ENCODE measurements around the gene KDF1. TPM values are rescaled to one million over a fixed set of nuclear protein-coding genes. Genes with fewer than 3 reads are reported as not detected.

Gene KDF1
- total and polyA plus RNA-seq, 2 of the 13 experiments (the other 11 are each of a cell fraction or from before 2014, with no cell fraction given) = 1.9 to 4.9 TPM

GRCh38 chr1:26910343-26911160 lies 49.7 kb downstream of the KDF1 start (continued):
- no peak for TF ChIP-seq AKNA (CRISPR knock-in tag; IDR thresholded peaks at IDR 0.05; ENCODE audit: borderline replicate concordance)
- no peak for TF ChIP-seq NR3C1 (CRISPR knock-in tag; IDR thresholded peaks at IDR 0.05)
- peak; percentile 73 for TF ChIP-seq NR2C2 (CRISPR knock-in tag; IDR thresholded peaks at IDR 0.05; ENCODE audit: borderline replicate concordance)
- 0 out of 2 replicates have a peak, but pooled peaks have one; percentile 33 for TF ChIP-seq ZNF589 (CRISPR knock-in tag; conservative IDR thresholded peaks at IDR 0.05)
- TF ChIP-seq RFX3 (CRISPR knock-in tag; IDR thresholded peaks at IDR 0.05) = peak; percentile 71
- no peak for TF ChIP-seq NFIB (CRISPR knock-in tag; IDR thresholded peaks at IDR 0.05; ENCODE audit: borderline replicate concordance)
- TF ChIP-seq, protein P1, sequence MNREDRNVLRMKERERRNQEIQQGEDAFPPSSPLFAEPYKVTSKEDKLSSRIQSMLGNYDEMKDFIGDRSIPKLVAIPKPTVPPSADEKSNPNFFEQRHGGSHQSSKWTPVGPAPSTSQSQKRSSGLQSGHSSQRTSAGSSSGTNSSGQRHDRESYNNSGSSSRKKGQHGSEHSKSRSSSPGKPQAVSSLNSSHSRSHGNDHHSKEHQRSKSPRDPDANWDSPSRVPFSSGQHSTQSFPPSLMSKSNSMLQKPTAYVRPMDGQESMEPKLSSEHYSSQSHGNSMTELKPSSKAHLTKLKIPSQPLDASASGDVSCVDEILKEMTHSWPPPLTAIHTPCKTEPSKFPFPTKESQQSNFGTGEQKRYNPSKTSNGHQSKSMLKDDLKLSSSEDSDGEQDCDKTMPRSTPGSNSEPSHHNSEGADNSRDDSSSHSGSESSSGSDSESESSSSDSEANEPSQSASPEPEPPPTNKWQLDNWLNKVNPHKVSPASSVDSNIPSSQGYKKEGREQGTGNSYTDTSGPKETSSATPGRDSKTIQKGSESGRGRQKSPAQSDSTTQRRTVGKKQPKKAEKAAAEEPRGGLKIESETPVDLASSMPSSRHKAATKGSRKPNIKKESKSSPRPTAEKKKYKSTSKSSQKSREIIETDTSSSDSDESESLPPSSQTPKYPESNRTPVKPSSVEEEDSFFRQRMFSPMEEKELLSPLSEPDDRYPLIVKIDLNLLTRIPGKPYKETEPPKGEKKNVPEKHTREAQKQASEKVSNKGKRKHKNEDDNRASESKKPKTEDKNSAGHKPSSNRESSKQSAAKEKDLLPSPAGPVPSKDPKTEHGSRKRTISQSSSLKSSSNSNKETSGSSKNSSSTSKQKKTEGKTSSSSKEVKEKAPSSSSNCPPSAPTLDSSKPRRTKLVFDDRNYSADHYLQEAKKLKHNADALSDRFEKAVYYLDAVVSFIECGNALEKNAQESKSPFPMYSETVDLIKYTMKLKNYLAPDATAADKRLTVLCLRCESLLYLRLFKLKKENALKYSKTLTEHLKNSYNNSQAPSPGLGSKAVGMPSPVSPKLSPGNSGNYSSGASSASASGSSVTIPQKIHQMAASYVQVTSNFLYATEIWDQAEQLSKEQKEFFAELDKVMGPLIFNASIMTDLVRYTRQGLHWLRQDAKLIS (CRISPR knock-in tag; IDR thresholded peaks at IDR 0.05) = peak; percentile 56; the same call in 1 of the 2 replicates
- TF ChIP-seq SPEN (CRISPR knock-in tag; IDR thresholded peaks at IDR 0.05; ENCODE audit: low read depth) = peak; percentile 91; the same call in 1 of the 2 replicates
- TF ChIP-seq EZH2 (conservative IDR thresholded peaks at IDR 0.05; ENCODE audit: low read depth, low read length) = no peak
- TF ChIP-seq ATF3 (CRISPR knock-in tag; IDR thresholded peaks at IDR 0.05) = peak; percentile 13; the same call in 1 of the 2 replicates
- peak; percentile 88; the same call in 1 of the 2 replicates for TF ChIP-seq ZNF724P (CRISPR knock-in tag; IDR thresholded peaks at IDR 0.05; ENCODE audit: borderline replicate concordance)
- TF ChIP-seq, protein P2, sequence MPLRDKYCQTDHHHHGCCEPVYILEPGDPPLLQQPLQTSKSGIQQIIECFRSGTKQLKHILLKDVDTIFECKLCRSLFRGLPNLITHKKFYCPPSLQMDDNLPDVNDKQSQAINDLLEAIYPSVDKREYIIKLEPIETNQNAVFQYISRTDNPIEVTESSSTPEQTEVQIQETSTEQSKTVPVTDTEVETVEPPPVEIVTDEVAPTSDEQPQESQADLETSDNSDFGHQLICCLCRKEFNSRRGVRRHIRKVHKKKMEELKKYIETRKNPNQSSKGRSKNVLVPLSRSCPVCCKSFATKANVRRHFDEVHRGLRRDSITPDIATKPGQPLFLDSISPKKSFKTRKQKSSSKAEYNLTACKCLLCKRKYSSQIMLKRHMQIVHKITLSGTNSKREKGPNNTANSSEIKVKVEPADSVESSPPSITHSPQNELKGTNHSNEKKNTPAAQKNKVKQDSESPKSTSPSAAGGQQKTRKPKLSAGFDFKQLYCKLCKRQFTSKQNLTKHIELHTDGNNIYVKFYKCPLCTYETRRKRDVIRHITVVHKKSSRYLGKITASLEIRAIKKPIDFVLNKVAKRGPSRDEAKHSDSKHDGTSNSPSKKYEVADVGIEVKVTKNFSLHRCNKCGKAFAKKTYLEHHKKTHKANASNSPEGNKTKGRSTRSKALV (CRISPR knock-in tag; IDR thresholded peaks at IDR 0.05) = no peak
- TF ChIP-seq, protein P3, sequence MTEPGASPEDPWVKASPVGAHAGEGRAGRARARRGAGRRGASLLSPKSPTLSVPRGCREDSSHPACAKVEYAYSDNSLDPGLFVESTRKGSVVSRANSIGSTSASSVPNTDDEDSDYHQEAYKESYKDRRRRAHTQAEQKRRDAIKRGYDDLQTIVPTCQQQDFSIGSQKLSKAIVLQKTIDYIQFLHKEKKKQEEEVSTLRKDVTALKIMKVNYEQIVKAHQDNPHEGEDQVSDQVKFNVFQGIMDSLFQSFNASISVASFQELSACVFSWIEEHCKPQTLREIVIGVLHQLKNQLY (CRISPR knock-in tag; IDR thresholded peaks at IDR 0.05) = no peak; the same call in 1 of the 2 replicates
- TF ChIP-seq ZNF12 (CRISPR knock-in tag; IDR thresholded peaks at IDR 0.05) = peak; percentile 72; the same call in 1 of the 2 replicates
- TF ChIP-seq KMT2A (CRISPR knock-in tag; IDR thresholded peaks at IDR 0.05) = 0 out of 2 replicates have a peak, but pooled peaks have one; percentile 29
- TF ChIP-seq MAFG (CRISPR knock-in tag; IDR thresholded peaks at IDR 0.05) = no peak
